ENCODE measurements around the gene TMEM184A. TPM values are rescaled to one million over a fixed set of nuclear protein-coding genes. Genes with fewer than 3 reads are reported as not detected.

The TMEM184A gene
- total RNA-seq, 2 donors from 2014 or later: 4.6 to 5.1 TPM

DNA sequence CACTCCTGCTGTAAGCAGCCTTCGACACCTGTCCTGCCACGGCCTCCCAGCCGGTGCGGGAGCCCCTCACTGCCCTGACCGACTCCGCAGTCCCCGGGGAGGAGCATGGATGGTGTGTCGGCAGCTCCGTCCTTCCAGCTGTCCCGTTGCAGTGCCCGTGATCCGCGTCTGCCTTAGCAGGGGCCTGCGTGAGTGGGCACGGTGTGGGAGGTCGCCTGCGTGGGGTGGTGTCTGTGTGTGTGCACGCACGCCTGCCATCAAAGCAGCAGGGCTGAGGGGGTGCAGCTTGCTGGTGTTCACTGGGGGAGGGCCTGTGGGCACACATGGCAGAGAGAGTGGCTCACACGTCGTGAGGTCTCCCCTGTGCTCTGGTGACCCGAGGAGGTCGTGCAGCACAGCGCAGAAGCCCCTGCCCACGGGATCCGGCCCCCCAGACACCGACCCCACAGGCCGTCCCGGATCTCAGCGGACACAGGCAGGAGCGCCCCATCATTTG lies 15.2 kb downstream of the TMEM184A start:
- H3K4me1 Mint-ChIP-seq: peaks cover 8% of the 10 kb centered on the region
- Histone ChIP-seq H3K36me3 (ENCODE audit: control insufficient read depth, insufficient read depth, low read length) (no peaks in the 10 kb centered on the region), H3K9me3 (ENCODE audit: control insufficient read depth, low read length) (no peaks in the 10 kb centered on the region), H3K27me3 (ENCODE audit: control insufficient read depth, insufficient read depth, low read length, poor library complexity, severe bottlenecking) (no peaks in the 10 kb centered on the region), H3K27ac (ENCODE audit: low read depth, low read length) (no peak overlapping the region), H3K9ac (ENCODE audit: extremely low read depth, low read length, poor library complexity, severe bottlenecking) (no peak overlapping the region), H3K4me1 (ENCODE audit: control insufficient read depth, insufficient read depth, low read length) (peaks cover 11% of the 10 kb centered on the region), H3K4me3 (ENCODE audit: low read length) (no peak overlapping the region)
- TF ChIP-seq, protein P1, sequence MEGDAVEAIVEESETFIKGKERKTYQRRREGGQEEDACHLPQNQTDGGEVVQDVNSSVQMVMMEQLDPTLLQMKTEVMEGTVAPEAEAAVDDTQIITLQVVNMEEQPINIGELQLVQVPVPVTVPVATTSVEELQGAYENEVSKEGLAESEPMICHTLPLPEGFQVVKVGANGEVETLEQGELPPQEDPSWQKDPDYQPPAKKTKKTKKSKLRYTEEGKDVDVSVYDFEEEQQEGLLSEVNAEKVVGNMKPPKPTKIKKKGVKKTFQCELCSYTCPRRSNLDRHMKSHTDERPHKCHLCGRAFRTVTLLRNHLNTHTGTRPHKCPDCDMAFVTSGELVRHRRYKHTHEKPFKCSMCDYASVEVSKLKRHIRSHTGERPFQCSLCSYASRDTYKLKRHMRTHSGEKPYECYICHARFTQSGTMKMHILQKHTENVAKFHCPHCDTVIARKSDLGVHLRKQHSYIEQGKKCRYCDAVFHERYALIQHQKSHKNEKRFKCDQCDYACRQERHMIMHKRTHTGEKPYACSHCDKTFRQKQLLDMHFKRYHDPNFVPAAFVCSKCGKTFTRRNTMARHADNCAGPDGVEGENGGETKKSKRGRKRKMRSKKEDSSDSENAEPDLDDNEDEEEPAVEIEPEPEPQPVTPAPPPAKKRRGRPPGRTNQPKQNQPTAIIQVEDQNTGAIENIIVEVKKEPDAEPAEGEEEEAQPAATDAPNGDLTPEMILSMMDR (conservative IDR thresholded peaks at IDR 0.05): no peak
- 95 to 97% methylated on average over 18 to 31 of the region's 31 CpGs for WGBS, 2 experiments (ENCODE audit: insufficient coverage in 1 of 2, insufficient read length in 1 of 2)
- H3K27me3 Mint-ChIP-seq (ENCODE audit: insufficient read depth): no peaks in the 10 kb centered on the region
- no peak overlapping the region for H3K27ac Mint-ChIP-seq
- no peak overlapping the region for H3K4me3 Mint-ChIP-seq
- peaks cover 2% of the 10 kb centered on the region for H3K36me3 Mint-ChIP-seq (ENCODE audit: low read depth)
- no peak for DNase-seq
- no peaks in the 10 kb centered on the region for H3K9me3 Mint-ChIP-seq

DNA sequence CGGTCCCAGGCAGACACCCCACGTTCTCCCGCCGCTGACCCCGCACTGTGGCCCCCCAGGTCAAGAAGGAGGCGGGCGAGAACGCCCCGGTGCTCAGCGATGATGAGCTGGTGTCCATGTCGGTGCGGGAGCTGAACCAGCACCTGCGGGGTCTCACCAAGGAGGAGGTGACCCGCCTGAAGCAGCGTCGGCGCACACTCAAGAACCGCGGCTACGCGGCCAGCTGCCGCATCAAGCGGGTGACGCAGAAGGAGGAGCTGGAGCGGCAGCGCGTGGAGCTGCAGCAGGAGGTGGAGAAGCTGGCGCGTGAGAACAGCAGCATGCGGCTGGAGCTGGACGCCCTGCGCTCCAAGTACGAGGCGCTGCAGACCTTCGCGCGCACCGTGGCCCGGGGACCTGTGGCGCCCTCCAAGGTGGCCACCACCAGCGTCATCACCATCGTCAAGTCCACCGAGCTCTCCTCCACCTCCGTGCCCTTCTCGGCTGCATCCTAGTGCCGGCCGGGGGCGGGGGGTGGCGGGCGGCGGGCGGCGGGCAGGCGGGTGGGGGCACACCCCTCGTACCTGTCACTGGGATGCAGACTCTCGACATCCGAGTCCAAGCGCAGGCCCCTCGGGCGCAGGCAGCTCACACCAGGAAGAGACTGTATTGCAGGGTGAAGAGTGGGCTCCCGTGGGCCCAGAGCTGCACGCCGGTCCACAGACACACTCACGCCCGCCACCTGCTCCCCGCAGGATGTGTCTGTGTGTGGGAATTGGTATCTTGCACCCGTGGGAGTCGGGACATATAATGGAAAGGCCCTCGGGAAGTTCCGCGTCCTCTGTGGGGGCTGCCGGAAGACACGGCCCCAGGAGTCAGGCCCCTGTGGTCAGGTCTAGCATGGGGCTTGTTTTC lies 15.9 kb downstream of the TMEM184A start:
- H3K9me3 ChIP-seq (ENCODE audit: control insufficient read depth, low read length): no peaks in the 10 kb centered on the region
- WGBS, 2 experiments (ENCODE audit: insufficient coverage in 1 of 2, insufficient read length in 1 of 2): 94 to 97% methylated on average over 43 to 73 of the region's 73 CpGs
- DNase-seq: no peak
- TF ChIP-seq, protein P1 (conservative IDR thresholded peaks at IDR 0.05): no peak
- H3K36me3 ChIP-seq (ENCODE audit: control insufficient read depth, insufficient read depth, low read length): no peaks in the 10 kb centered on the region
- no peaks in the 10 kb centered on the region for H3K9me3 Mint-ChIP-seq
- H3K27me3 Mint-ChIP-seq (ENCODE audit: insufficient read depth): no peaks in the 10 kb centered on the region
- peaks cover 8% of the 10 kb centered on the region for H3K4me1 Mint-ChIP-seq
- H3K4me1 ChIP-seq (ENCODE audit: control insufficient read depth, insufficient read depth, low read length): peaks cover 11% of the 10 kb centered on the region
- H3K4me3 ChIP-seq (ENCODE audit: low read length): no peak overlapping the region
- H3K4me3 Mint-ChIP-seq: no peak overlapping the region
- no peaks in the 10 kb centered on the region for H3K27me3 ChIP-seq (ENCODE audit: control insufficient read depth, insufficient read depth, low read length, poor library complexity, severe bottlenecking)
- no peak overlapping the region for H3K9ac ChIP-seq (ENCODE audit: extremely low read depth, low read length, poor library complexity, severe bottlenecking)
- H3K27ac Mint-ChIP-seq: no peak overlapping the region
- peaks cover 2% of the 10 kb centered on the region for H3K36me3 Mint-ChIP-seq (ENCODE audit: low read depth)
- no peak overlapping the region for H3K27ac ChIP-seq (ENCODE audit: low read depth, low read length)

DNA sequence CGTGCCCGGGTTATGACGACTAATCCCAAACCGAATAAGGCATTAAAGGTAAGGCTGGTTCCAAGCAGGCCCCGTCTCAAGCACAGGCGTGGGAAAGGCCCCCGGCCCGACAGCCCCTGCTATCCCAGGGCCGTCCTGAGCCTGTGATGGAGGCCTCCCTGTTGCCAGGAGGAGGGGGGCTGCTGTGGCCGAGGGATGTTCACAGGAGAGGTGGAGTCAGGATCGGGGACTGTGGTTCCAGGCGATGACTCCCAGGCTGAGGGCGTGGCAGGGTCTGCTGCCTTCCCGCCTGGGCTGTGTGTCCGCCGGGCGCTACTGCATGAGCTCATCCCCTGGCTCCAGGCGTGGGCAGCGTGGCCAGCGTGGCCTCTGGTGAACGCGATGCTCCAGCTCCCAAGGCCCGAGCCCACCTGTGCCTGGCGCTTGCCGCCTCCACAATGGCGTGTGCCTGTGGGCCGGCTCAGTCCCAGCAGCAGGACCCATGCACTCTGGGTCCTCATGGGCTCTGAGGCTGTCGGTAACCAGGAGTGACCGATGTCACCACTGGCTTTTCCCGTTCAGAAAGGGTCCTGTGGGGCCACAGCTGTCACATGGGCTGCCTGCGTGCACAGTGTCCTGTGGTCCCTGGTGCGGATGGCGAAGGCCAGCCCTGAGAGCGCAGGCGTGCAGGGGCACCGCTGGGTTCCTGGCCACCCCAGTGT lies 16.7 kb downstream of the TMEM184A start:
- H3K4me3 Mint-ChIP-seq: no peak overlapping the region
- H3K4me1 Mint-ChIP-seq: peaks cover 8% of the 10 kb centered on the region
- TF ChIP-seq, protein P1 (conservative IDR thresholded peaks at IDR 0.05): no peak
- peaks cover 2% of the 10 kb centered on the region for H3K36me3 Mint-ChIP-seq (ENCODE audit: low read depth)
- H3K27me3 Mint-ChIP-seq (ENCODE audit: insufficient read depth): no peaks in the 10 kb centered on the region
- no peak for DNase-seq
- Histone ChIP-seq H3K27ac (ENCODE audit: low read depth, low read length) (peak overlapping the region; percentile 99), H3K27me3 (ENCODE audit: control insufficient read depth, insufficient read depth, low read length, poor library complexity, severe bottlenecking) (no peaks in the 10 kb centered on the region), H3K9me3 (ENCODE audit: control insufficient read depth, low read length) (no peaks in the 10 kb centered on the region), H3K9ac (ENCODE audit: extremely low read depth, low read length, poor library complexity, severe bottlenecking) (no peak overlapping the region), H3K4me1 (ENCODE audit: control insufficient read depth, insufficient read depth, low read length) (peaks cover 11% of the 10 kb centered on the region), H3K36me3 (ENCODE audit: control insufficient read depth, insufficient read depth, low read length) (no peaks in the 10 kb centered on the region), H3K4me3 (ENCODE audit: low read length) (no peak overlapping the region)
- WGBS, 2 experiments (ENCODE audit: insufficient coverage in 1 of 2, insufficient read length in 1 of 2): 91 to 92% methylated on average over 28 to 36 of the region's 36 CpGs
- H3K27ac Mint-ChIP-seq: no peak overlapping the region
- H3K9me3 Mint-ChIP-seq: no peaks in the 10 kb centered on the region
